ENCODE results near the gene PECR.
A peak's percentile ranks its signal among the peaks of the same experiment; 100 is the strongest.

Gene PECR

GRCh38 chr2:216069028-216069427 lies 12.6 kb downstream of the PECR start:
- DNase-seq = no peak

DNA sequence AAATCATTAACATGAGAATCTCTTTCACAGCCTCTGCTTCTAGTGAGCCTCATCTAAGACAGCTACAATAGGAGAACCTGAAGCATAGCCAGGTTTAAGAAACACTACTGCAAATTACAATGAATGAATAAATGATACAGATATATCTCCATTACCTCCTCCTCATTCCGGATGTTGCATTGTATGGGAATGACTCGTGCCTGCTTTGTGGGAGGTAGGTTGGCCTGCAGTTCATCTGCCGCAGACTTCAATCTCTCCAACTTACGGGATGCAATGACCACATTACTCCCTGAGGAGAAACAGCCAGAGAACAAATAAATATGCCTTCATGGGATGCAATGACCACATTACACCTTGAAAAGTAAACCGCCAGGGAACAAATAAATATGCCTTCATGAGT lies 15.4 kb downstream of the PECR start:
- DNase-seq = no peak

- DNase-seq = no peak
Observed at GRCh38 chr2:216064665-216065064, 16.9 kb downstream of the PECR start.

- no peak for DNase-seq
Observed at GRCh38 chr2:216064014-216064630, 17.5 kb downstream of the PECR start.

DNA sequence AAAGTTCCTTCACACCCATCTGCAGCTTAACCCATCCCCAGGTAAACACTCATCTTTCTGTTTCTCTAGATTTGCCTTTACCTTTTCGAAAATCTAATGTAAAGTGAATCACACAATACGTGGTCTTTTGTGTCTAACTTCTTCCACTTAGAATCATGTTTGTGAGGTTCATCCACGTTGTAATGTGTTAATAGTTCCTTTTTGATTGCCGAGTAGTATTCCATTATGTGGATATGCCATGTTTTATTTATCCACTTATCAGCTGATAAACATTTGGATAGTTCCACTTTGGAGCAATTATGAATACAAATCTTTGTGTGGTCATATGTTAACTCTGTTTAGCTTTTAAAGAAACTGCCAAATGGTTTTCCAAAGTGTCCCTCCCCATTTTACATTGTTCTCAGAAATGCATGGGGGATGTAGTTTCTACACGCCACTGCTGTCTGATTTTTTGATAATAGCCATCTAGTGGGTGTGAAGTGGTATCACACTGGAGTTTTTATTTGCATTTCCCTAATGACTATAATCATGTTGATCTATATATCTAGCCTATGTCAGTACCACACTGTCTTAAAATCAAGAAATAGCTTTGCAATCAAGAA lies 22.3 kb downstream of the PECR start:
- no peak for DNase-seq

GRCh38 chr2:216057688-216058193 lies 23.9 kb downstream of the PECR start:
- DNase-seq = peak; percentile 69

- no peak for DNase-seq
Observed at GRCh38 chr2:216056739-216057138, 24.9 kb downstream of the PECR start.

- DNase-seq = no peak
Observed at GRCh38 chr2:216055680-216056079, 25.9 kb downstream of the PECR start.

GRCh38 chr2:216052420-216052819 lies 29.2 kb downstream of the PECR start:
- no peak for DNase-seq

GRCh38 chr2:216051350-216051749 lies 30.3 kb downstream of the PECR start:
- DNase-seq = no peak

DNA sequence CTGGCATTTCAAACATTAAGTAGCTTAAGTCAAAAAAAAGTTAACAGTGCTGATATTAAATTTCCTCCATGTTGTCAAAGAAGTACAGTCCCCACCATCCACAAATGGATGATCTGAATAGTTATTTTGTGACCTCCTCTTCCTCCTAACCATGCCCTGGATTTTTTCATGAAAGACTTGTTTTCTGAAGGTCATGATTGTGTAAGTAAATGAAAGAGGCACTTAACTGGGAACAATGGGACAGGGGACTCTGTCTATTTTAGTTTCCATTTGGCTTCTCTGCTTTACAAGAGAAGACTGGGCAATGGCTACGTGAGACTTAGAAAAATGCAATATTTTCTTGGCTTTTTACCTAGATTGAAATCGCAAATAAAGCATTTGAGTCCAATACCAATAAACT lies 32.2 kb downstream of the PECR start:
- DNase-seq = no peak

GRCh38 chr2:216047397-216047796 lies 34.2 kb downstream of the PECR start:
- no peak for DNase-seq

DNA sequence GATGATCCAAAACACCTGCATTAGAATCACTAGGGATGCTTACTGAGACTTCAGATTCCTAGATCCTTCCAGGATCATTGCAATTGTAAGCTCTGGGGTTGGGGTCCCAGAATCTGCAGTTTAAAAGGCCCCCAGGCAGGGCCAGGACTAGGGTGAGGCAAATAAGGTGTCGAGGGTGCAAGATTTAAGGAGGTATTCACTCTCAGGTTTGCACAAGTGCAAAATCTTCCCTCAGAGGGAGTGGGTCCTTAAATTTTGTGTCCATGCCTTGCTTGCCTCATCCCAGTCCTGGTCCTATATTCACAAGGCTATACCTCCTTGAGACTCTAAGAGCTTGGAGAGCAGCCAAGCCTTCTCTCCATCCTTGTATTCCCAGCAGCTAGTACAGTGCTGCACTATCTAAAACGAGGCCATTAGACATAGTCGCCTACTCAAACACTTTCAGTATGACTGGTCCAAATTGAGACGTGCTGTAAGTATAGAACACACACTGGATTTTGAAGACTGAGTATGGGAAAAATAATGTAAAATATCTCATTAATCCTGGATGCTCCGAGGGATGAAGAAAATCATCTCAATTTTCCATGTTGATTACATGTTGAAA lies 36.6 kb downstream of the PECR start:
- no peak for DNase-seq

DNA sequence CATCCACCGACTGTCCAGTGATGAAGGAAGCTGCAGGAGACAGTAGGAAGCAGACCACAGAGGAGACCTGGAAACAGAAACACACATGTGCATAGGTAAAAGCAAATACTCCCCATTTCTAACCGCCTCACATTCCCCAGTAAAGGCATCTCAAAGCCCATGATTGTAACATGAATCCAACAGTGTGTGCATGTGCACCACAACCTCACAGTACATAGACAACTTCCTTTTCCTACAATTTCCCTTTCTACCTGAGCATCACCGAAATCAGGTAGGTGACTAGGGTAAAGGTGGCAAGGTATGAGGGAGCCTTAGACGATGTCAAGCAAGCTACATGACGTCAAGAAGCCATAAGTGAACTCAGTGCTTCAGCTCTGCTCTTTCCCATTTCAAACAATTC lies 37.7 kb downstream of the PECR start:
- DNase-seq = no peak

DNA sequence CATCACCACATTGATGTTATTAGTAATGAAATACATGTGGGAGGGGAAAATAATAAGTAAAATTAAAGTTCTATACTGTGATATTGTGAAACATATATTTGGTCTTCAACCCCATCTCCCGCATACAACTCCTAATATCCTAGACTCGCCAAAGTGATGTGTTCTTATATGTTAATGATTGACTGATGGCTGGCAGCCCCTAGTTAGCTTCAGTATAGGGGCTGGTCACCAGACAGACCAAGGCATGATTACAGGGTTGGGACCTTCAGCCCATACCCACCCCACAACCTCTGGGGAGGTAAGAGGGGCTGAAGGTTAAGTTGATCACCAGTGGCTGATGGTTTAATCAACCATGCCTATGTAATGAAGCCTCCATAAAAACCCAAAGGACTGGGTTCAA lies 40.2 kb downstream of the PECR start:
- DNase-seq = no peak

DNA sequence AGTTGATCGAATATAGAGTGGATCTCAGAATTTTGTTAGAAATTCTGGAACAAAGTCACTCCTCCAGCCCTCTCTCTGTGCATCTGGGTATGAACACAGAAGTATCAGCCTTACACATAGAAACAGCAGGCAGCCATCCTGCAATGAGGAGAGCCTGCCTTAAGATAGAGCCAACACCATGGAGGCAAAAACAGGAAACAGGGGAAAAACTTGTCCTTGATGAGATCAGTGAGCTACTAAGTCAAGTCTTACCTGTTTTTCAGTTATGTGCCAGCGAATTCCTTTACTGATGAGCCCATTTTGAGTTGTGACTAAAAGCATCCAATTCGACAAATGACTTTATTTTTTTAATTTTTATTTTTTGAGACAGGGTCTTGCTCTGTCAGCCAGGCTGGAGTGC lies 41.7 kb downstream of the PECR start:
- no peak for DNase-seq

DNA sequence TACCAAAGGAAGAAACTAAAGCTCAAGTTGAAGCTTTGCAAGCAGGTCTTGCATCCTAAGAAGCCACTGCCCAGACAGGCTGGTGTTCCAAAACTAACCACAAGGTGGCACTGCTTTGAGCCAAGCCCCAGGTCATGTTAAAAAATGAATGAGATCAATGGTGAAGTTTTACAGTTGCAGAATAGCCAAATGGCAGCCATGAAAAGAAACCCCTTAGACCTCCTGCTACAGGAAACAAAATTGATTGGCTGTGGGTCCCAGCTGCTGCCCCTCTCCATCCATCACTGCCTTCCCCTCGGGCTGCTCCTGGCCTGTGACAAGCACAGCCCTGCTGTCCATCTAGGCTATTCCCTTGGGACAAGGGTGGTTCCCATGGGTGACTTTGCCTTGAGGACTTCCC lies 47.5 kb downstream of the PECR start:
- DNase-seq = peak; percentile 58

DNA sequence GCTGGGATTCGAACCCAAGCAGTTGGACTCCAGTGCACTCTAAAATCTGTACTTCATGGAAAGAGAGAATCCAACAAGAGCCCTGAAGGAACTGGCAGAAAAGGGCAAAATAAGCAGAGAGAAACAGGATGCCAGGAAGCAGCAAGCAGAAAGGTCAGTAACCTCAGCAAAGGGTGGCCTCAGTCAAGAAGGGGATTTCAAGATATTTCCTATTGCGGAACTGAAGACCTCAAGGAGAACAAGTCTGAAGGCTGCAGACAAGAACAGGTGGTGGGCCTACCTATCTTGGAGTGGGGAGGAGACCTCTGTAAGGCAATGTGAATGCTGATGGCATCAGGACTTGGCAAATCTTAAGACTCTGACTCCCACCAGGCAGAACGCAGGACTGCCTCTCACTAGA lies 48.2 kb downstream of the PECR start:
- DNase-seq = no peak

DNA sequence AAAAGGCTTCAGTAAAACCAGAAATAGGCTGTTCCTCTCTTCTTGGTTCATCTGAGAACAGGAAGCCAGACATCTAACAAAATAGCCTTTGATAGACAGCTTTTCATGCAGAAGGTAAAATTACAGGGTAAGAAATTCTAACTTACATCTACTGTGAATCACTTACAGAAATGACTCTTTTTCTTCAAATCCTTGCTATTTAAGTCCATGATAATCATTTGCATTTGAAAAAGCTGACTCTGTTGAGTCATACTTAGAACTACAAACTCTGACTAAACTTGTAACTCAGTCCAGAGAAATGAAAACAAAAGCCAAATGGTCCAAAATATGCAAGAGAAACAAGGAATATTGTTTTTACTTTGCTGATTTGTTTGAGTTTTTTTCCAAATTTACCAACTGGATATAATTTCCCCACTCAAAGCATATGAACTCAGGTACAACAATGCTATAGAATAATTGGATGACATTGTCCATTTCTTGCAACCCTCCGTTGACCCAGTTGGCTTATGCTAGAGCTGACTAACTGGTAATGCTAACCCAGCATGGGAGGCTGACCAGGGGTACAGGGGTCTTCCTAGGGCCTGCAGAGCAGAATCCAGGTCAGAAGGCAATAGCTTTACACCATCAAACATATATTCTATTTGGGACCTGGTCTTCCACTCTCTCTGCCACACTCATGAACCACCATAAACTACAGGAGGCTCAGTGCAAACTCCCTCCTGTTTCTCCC lies 49.5 kb downstream of the PECR start:
- DNase-seq = no peak

DNA sequence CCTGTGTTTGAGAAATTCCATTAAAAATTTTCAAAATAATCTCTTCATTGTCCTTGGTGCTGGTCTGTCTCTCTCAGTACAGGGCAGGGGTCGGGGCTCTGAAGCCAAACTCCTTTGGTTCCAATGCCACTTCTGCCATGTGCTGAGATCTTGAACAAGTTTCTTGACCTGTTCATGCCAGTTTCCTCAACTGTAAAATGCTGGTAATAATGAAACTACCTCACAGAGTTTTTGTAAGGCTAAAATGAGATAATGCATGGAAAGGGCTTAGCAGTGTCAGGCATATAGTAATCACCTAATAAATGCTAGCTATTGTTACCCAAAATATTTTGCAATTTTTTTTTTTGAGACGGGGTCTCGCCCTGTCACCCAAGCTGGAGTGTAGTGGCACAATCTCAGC lies 51.4 kb downstream of the PECR start:
- DNase-seq = no peak

GRCh38 chr2:216029416-216030129 lies 52.0 kb downstream of the PECR start:
- no peak for DNase-seq

DNA sequence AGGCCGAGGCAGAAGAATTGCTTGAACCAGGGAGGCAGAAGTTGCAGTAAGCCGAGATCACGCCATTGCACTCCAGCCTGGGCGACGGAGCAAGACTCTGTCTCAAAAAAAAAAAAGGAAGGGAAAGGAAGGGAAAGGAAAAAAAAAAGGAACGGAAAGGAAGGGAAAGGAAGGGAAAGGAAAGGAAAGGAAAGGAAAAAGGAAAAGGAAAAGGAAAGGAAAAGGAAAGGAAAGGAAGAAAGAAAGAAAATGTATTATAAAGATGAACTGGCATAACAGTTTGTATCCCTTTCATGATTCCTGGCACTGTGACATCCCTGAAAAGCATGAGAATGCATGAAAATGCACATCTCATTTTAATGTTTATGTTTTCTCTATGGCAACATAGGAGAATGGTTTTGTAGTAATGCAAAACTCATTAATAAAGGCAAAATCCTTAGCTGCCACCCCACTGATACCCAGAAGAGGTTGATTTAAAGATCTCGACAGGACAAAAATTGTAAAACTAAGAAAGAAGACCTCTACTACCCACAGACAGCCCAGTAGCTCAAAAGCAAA lies 56.8 kb downstream of the PECR start:
- no peak for DNase-seq
